IPS-15b (cell line): ENCODE data around the gene SMAD5.

ENCODE experiments used
- H3K27me3 ChIP-seq: one replicate; pipeline ENCODE4 v1.6.1; 2013; ENCODE audit warnings: low read length; ENCODE audit not compliant: control insufficient read depth, insufficient read depth
- H3K36me3 ChIP-seq: one replicate; pipeline ENCODE4 v1.6.1; 2013; ENCODE audit warnings: low read length; ENCODE audit not compliant: control insufficient read depth, insufficient read depth
- H3K4me1 ChIP-seq: one replicate; pipeline ENCODE4 v1.6.1; 2013; ENCODE audit warnings: mild to moderate bottlenecking, low read length; ENCODE audit not compliant: control insufficient read depth, insufficient read depth
- H3K4me3 ChIP-seq: one replicate; pipeline ENCODE4 v1.5.1; 2013; ENCODE audit warnings: low read depth, low read length
- H3K9ac ChIP-seq: one replicate; pipeline ENCODE4 v1.6.1; 2013; ENCODE audit warnings: low read depth, mild to moderate bottlenecking, low read length
- H3K9me3 ChIP-seq: one replicate; pipeline ENCODE4 v1.6.1; 2013; ENCODE audit warnings: mild to moderate bottlenecking, low read length; ENCODE audit not compliant: control insufficient read depth, insufficient read depth

The SMAD5 gene

GRCh38 chr5:136132557-136133221 is at the start of gene SMAD5:
Gene SMAD5, plus strand, starts transcription at chr5:136132845. Its CDS starts 20,916 bp downstream, at chr5:136153761.
- Histone ChIP-seq H3K9me3 (no peaks in the 10 kb centered on the region), H3K9ac (peak within 1 kb of the TSS; percentile 70), H3K36me3 (no peaks in the 10 kb centered on the region), H3K27me3 (peaks cover 2% of the 10 kb centered on the region), H3K4me3 (peak within 1 kb of the TSS; percentile 88), H3K4me1 (peaks cover 3% of the 10 kb centered on the region)

- no peaks in the 10 kb centered on the region for H3K9me3 ChIP-seq
- no peaks in the 10 kb centered on the region for H3K4me1 ChIP-seq
Measured at GRCh38 chr5:136084698-136085097, 47.9 kb upstream of the SMAD5 start.

GRCh38 chr5:136086783-136087566 is 45.7 kb upstream of the SMAD5 start:
- H3K4me3 ChIP-seq, result no peak overlapping the region
- no peak overlapping the region for H3K9ac ChIP-seq
- H3K9me3 ChIP-seq, result no peaks in the 10 kb centered on the region
- H3K4me1 ChIP-seq, result no peaks in the 10 kb centered on the region
- H3K36me3 ChIP-seq, result no peaks in the 10 kb centered on the region
- H3K27me3 ChIP-seq, result no peaks in the 10 kb centered on the region

More at GRCh38 chr5:136084698-136085097, 47.9 kb upstream of the SMAD5 start:
- H3K36me3 ChIP-seq, result no peaks in the 10 kb centered on the region
- no peak overlapping the region for H3K9ac ChIP-seq
- H3K27me3 ChIP-seq, result no peaks in the 10 kb centered on the region
- H3K4me3 ChIP-seq, result no peak overlapping the region

DNA sequence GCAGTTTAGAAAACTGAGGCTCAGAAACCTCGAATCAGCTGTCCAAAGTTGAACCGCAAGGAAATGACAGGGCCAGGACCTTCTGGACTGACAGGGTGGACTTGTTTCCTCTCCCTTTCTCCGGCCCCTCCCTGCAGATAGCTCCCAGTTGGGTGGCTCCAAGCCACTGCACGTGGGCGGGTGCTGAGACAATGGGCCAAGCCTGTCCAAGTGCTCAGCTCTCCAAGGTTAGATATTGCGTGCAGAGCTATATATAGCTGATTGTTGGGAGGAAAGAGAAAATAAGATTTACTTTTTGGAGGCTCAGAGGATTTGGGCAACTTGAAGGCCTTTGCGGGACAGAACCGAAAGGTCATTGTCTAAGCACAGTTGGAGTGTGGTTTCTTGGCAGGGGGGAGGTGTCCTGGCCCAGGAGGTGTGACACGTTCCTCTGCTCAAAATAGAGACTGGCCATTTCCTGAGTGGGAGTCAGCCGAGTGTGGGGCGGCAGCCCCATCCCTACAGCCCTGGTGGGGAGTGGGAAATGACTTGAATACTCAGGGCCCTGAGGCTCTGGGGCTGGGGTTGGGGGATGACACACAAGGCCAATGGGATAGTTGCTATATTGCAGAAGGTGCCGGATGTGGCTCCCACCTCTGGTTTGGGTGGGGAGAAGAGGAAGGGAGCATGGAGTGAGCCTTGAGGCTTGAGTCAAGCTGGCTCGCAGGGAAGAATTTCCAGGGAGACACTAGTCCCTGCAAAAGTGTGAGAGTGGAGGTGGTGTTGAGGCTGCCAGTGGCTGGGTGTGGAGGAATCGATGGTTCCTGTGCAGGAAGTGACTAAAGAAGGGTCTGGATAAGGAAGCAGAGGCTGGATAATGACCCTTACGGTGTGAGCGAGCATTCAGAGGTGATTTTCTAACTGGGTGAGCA is 44.4 kb upstream of the SMAD5 start:
- no peaks in the 10 kb centered on the region for H3K4me1 ChIP-seq
- no peaks in the 10 kb centered on the region for H3K36me3 ChIP-seq
- H3K4me3 ChIP-seq, result no peak overlapping the region
- no peaks in the 10 kb centered on the region for H3K9me3 ChIP-seq
- no peak overlapping the region for H3K9ac ChIP-seq
- no peaks in the 10 kb centered on the region for H3K27me3 ChIP-seq

- H3K4me1 ChIP-seq, result no peaks in the 10 kb centered on the region
- no peaks in the 10 kb centered on the region for H3K27me3 ChIP-seq
- no peaks in the 10 kb centered on the region for H3K9me3 ChIP-seq
- no peaks in the 10 kb centered on the region for H3K36me3 ChIP-seq
- H3K9ac ChIP-seq, result no peak overlapping the region
- no peak overlapping the region for H3K4me3 ChIP-seq
Measured at GRCh38 chr5:136089791-136090190, 42.9 kb upstream of the SMAD5 start.

GRCh38 chr5:136090319-136090718 is 42.3 kb upstream of the SMAD5 start:
- H3K4me1 ChIP-seq, result no peaks in the 10 kb centered on the region
- no peaks in the 10 kb centered on the region for H3K36me3 ChIP-seq
- H3K9ac ChIP-seq, result no peak overlapping the region
- no peaks in the 10 kb centered on the region for H3K27me3 ChIP-seq
- no peaks in the 10 kb centered on the region for H3K9me3 ChIP-seq
- no peak overlapping the region for H3K4me3 ChIP-seq

DNA sequence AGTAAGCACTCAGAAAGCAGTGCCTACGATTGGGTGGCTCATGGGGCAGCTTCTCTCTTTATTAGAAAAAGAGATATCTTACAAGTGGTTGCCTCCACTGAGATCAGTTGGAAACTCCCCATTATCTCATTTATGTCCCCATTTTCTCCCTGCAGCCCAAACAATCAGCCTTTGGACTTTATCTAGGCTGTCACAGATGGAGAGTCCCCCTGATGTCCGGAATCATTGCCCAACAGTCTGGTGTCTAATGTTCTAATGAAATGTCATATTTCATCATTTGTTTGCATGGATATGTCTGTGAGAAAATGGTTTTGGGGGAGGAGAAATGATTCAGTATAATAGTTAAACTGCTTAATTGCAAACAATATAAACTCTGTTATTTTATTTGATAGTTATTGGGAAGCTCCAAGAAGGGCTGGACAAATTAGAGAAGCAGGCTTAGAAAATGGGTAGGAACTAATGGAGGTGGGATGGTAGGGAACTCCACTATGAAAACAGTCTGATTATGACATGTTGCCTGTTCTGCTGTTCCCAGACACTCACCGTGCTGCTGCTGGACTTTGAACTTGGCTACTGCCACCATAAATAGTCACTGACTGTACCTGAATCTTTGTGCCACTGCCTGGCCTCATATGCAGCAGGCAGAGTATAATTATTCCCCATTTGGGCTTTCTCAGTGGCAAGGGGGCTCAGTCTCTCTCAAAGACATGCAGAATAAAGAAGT is 38.3 kb upstream of the SMAD5 start:
- no peak overlapping the region for H3K4me3 ChIP-seq
- no peaks in the 10 kb centered on the region for H3K36me3 ChIP-seq
- H3K27me3 ChIP-seq, result no peaks in the 10 kb centered on the region
- H3K4me1 ChIP-seq, result peaks cover 6% of the 10 kb centered on the region
- no peaks in the 10 kb centered on the region for H3K9me3 ChIP-seq
- H3K9ac ChIP-seq, result no peak overlapping the region

- Histone ChIP-seq H3K27me3 (no peaks in the 10 kb centered on the region), H3K9me3 (no peaks in the 10 kb centered on the region), H3K4me1 (peaks cover 6% of the 10 kb centered on the region), H3K9ac (no peak overlapping the region), H3K4me3 (no peak overlapping the region), H3K36me3 (no peaks in the 10 kb centered on the region)
Measured at GRCh38 chr5:136094913-136095641, 37.6 kb upstream of the SMAD5 start.

- Histone ChIP-seq H3K36me3 (no peaks in the 10 kb centered on the region), H3K27me3 (no peaks in the 10 kb centered on the region), H3K9ac (no peak overlapping the region), H3K9me3 (no peaks in the 10 kb centered on the region), H3K4me1 (peaks cover 6% of the 10 kb centered on the region), H3K4me3 (no peak overlapping the region)
Measured at GRCh38 chr5:136098176-136098575, 34.5 kb upstream of the SMAD5 start.

- peaks cover 10% of the 10 kb centered on the region for H3K4me1 ChIP-seq
- H3K9me3 ChIP-seq, result no peaks in the 10 kb centered on the region
Measured at GRCh38 chr5:136099870-136100269, 32.8 kb upstream of the SMAD5 start.

More at GRCh38 chr5:136099870-136100269, 32.8 kb upstream of the SMAD5 start:
- Histone ChIP-seq H3K9ac (no peak overlapping the region), H3K36me3 (no peaks in the 10 kb centered on the region), H3K4me3 (no peak overlapping the region), H3K27me3 (no peaks in the 10 kb centered on the region)
